GM21786 (cell line): ENCODE measurements around the gene TVP23B.
"Not testable (repeated sequence)": the region's sequence is repeated elsewhere in the genome, so short reads cannot be mapped to it uniquely, and the experiment has no call there.

Source experiments
- ATAC-seq: cut with Tn5 transposase; IDR thresholded peaks from one replicate; pipeline ENCODE4 v1.9.1; 2021; ENCODE audit not compliant: unreplicated experiment

TVP23B gene

DNA sequence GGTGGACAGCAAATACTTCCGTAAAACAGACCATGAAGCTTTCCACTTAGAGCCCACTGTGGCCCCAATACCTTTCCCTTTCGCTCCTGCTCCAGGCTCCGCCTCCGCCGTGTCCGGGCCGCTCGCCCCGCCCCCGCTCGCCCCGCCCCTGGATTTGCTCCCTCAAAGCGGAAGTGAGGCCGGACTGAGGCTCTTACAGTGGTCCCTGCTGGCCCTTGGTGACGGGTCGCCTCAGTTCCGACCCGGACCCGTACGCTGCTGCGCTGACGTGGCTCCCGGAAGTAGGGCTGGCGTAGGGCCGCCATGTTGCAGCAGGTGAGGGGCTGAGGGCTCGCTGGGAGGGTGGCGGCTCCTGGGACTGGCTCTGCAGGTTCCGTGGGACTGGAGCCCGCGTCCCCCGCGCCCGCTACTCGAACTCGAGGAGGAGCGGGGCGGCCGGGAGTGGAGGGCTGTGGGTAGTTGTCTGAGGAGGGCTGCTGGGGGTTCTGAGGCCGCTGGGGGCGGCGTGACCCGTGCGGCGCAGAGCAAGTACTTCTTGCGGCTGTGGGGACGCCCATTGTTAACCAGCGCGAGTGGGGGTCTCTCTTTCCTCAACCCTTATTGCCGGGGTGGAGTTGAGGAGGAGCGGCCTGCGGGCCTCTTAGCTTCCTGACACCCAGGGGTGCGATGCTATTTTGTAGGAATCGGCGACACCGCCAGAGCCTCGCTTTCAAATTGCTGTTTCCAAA lies at the start of gene TVP23B:
Gene TVP23B, plus strand, starts transcription at position 193 of the 728 bp plus-strand sequence. Its CDS starts 111 bp downstream, at position 304.
- ATAC-seq, result peak; percentile 91

- not testable (repeated sequence) for ATAC-seq
Measured at GRCh38 chr17:18732438-18732837, 48.5 kb upstream of the TVP23B start.

GRCh38 chr17:18733350-18733749 lies 47.6 kb upstream of the TVP23B start:
- ATAC-seq, result not testable (repeated sequence)

- ATAC-seq, result not testable (repeated sequence)
Measured at GRCh38 chr17:18739616-18740391, 41.2 kb upstream of the TVP23B start.

DNA sequence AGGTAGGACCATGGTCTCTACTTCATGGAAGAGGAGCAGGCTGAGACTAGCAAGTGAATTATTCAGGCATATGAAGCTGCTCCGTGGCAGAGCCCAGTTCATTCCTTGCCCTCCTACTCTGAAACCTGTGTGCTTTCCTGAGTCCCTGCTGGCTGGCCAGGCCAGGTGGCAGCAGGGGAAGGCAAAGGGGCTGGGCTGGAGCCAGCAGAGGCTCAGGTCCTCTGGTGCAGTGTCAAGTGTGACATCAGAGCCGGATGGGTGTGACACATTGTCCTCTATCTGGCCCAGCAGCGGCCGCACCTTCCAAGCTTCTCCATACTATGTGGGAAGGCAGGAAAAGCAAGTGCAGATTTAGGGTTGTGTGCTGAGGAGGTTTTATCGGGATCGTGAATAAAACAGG lies 39.8 kb upstream of the TVP23B start:
- ATAC-seq, result not testable (repeated sequence)

GRCh38 chr17:18743699-18744421 lies 37.1 kb upstream of the TVP23B start, which contains the start of gene FBXW10:
TSS of gene FBXW10 (plus strand) at chr17:18744054. CDS start at chr17:18744245, 191 bp downstream.
- ATAC-seq, result not testable (repeated sequence)

- not testable (repeated sequence) for ATAC-seq
Measured at GRCh38 chr17:18744726-18745125, 36.3 kb upstream of the TVP23B start.

DNA sequence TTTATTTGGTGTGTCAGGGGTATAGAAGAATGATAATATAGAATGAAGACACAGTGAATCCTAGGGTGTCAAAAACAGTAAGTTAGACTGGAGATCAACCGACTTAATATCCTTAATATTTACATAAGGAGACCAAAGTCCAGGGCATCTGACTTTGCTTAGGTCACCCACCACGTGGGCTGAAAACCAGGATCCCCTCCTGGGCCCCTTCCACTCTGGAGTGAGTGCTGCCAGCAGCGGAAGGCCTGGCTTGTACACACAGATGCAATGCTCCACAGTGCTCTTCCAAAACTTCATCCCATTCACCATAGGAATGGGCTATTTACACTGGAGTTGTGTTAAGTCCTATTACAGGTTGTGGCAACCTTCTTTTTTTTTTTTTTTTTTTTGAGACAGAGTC lies 34.4 kb upstream of the TVP23B start:
- not testable (repeated sequence) for ATAC-seq

GRCh38 chr17:18747501-18747900 lies 33.5 kb upstream of the TVP23B start:
- not testable (repeated sequence) for ATAC-seq

- not testable (repeated sequence) for ATAC-seq
Measured at GRCh38 chr17:18750242-18750641, 30.7 kb upstream of the TVP23B start.

- ATAC-seq, result not testable (repeated sequence)
Measured at GRCh38 chr17:18753829-18754409, 27.1 kb upstream of the TVP23B start.

GRCh38 chr17:18755969-18756368 lies 25.0 kb upstream of the TVP23B start:
- ATAC-seq, result not testable (repeated sequence)

DNA sequence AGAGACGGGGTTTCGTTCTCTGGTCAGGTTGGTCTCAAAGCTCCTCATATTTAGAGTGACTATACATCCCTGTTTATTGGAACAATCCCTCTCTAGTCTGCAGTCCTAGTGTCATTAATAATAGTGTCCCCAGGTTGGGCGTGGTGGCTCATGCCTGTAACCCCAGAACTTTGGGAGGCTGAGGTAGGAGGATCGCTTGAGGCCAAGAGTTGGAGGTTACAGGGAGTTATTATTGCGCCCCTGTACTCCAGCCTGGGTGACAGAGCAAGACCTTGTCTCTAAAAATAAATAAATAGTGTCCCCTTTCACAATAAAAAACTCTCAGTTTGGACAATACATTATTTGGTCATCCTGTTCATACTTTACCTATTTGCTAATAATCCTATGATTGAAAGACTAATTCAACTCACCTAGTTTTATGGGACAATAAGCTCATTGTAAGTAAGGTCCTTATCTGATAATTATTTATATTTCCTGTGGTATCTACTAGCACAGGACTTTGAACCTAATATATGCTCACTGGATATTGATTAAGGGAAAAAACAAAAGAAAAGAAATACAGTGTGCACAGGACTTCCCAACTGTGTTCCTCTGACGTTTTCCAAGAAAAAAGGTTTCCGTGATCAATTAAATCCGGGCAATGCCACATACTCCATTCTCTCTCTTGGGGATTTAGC lies 23.5 kb upstream of the TVP23B start:
- not testable (repeated sequence) for ATAC-seq

DNA sequence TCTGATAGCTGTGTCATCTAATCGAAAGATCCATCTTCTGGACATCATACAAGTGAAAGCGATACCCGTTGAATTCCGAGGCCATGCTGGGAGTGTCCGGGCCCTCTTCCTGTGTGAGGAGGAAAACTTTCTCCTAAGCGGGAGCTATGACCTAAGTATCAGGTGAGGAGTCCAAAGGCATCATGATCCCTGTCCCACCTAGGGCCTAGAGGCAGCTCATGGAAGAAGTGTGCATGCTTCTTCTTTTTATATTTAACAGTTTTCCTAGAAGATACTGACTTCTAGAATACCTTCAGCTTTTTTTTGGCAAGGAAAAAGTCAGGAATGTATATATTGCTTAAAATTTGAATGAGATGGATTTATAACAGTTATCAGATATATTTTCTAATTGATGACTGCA lies 22.6 kb upstream of the TVP23B start:
- ATAC-seq, result not testable (repeated sequence)

DNA sequence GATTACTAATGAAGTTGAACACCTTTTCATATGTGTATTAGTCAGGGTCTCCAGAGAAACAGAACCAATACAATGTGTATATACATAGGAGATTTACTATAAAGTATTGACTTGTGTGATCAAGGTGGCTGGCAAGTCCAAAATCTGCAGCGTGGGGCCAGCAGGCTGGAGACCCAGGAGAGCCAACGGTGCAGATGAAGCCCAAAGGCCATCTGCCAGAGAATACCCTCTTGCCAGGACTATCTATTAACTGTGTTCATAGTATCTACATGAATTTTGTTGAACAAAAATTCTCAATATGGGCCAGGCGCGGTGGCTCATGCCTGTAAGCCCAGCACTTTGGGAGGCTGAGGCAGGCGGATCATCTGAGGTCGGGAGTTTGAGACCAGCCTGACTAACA lies 20.8 kb upstream of the TVP23B start:
- ATAC-seq, result not testable (repeated sequence)

DNA sequence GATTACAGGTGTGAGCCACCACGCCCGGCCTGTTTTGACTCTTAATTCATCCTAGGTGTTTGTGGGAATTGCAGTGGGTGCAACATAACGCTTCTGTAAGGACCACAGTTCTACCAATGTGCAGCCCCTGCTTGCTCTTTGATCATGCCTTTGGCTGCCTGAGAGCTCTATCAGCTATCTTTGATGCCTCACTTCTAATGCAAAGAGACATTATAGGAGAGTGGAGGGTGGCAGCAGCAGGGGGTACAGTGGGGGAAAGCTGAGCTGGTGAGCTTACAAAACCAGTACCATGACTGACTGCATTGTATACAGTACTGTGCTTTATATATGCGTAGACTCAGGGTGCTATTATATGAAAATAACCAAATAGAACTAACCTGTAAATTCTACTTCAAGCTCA lies 10.4 kb upstream of the TVP23B start:
- not testable (repeated sequence) for ATAC-seq

DNA sequence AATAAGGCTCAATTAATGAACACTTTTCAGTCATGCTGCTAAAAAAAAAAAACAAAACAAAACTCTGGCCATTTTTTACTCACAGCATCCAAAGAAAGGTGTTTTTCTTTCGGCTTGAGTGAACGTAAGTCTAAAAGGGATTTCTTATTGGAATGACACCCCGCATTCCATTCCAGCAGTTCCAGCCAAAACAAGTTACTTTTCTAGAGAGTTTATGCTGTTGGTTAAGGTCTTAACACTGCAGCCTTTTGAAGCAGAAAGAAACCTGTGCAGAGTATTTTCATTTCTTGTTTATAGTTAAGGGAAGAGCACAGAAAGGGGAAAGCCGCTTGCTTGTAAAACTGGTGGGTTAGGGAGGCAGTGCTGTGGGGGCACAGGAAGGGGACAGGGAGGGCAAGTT lies 9.9 kb upstream of the TVP23B start:
- not testable (repeated sequence) for ATAC-seq

- no peak for ATAC-seq
Measured at GRCh38 chr17:18772471-18772870, 8.5 kb upstream of the TVP23B start.

- ATAC-seq, result not testable (repeated sequence)
Measured at GRCh38 chr17:18781805-18782204, 822 bp downstream of the TVP23B start.

- ATAC-seq, result not testable (repeated sequence)
Measured at GRCh38 chr17:18785933-18786332, 5.0 kb downstream of the TVP23B start.
